RKO (cell line): Measurements from ENCODE around the gene RERG.

Experiments
- DNase-seq: peaks from one replicate; pipeline ENCODE4 v3.0.0-alpha.2; 2016; ENCODE audit warnings: low spot score

Gene RERG

DNA sequence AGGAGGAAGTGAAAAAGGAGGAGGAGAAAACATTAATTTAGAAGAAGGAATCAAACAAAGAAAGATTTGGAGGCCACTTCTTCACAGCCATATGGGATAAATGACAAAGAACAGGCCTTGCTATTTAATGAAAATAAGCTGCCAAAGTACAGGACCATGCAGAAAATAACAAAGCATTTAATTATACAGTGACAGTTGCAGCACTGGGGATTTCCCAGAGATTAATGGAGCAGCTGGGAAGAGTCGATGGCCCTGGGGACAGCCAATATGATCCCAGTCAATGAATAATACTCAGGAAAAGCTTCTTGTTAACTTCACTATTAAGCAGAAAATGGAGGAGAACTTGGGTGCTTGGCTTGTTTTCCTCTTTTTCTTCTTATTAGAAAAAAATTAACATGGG, 34.6 kb downstream of the RERG start:
- DNase-seq: no peak

DNA sequence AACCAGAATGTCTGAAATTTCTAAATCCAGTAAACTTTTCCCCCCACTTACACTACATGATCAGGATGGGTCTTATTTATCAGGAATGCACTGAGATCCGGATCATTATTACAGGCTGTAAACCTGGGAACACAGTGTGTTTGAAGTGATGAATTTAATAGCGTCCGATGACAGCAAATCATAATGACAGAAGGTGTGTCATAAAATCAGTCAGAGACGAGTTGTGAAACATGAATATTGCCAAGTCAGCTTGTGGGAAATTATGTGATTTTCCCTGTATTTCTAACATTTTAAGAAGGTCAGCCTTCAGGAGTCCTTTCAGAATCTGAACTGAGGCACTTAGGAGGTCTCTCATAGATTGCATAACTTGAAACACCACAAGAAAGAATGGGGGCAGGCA, 36.7 kb downstream of the RERG start:
- no peak for DNase-seq

DNA sequence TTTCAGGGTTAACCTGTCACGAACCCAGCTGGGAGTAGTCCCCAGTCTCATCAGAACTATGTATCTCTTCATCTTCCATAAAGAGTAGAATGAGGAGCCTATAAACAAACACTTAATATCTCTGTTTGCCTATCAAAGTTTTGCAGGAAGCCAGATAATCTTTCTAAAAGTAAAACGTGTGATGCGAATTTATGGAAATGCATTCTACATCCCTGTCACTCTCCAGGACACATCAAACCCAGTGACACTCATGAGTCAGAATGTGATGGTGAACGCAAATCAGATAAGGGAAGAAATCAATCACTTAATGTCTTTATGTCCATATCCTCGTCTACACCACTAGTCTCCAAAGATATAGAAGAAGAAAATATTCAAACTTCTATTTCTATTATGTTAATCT, 37.4 kb downstream of the RERG start:
- DNase-seq: no peak

DNA sequence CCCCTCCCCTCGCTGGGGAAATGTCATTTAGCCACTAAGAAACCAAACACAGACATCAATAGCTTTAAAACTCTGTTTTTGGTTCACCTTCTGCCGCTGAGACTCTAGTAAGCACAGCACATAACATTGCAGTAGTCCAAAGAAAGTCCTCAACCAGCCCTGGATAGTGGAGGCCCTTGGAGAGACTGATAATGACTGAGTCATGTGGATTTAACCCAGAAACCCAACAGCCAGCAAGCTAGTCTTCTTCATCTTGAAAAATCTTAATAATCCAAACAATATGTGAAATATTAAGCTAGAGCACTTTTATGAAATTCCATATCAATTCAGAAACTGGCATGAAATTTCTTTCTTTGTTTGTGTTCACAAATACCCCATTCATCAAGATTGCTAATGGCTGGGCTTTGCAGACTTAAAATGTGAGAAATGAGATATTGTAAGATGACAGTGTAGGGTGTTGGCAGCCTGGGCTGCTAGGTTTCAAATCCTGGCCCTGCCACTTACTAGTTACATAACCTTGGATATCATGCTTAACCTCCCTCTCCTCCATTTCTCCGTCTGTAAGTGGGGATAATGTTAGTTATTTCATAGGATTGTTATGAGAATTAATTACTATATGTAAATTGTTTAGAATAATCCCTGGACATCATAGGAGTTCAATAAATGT, 40.1 kb downstream of the RERG start:
- no peak for DNase-seq

DNA sequence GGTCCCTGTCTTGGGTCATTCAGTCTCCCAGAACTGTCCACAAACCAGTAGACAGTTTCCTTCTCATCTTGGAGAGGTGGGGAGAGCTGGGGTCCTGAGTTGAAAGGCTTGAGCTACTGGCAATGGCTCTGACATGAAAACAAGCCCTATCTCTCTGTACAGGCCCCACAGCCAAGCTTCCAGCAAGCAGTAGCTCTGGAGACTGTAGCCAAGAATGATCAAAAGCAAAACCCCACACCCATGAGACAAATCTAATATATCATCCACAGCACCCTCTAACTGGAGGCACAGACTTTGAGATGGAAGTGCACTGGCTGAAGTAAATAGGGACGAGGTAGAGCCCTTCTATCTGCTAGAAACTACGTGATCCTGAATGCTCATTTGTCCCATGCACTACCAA, 40.9 kb downstream of the RERG start:
- no peak for DNase-seq

DNA sequence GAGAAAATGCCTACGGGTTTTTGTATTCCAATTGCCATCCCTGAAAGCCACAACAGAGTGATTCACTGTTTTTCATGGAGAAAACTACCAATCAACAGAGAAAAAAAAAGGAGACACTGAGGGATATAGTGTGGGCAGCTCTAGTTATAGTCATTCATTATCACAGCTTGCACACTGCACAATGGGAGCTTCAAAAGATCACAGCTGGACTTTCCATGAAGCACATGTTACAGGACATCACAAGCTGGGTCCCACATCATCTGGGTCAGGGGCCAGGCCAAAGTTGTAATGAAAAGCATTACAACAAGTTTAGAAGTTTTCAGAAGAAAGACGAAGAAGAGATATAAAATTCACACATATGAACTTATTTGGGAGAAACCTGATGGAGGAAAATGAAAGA, 41.5 kb downstream of the RERG start:
- DNase-seq: no peak

DNA sequence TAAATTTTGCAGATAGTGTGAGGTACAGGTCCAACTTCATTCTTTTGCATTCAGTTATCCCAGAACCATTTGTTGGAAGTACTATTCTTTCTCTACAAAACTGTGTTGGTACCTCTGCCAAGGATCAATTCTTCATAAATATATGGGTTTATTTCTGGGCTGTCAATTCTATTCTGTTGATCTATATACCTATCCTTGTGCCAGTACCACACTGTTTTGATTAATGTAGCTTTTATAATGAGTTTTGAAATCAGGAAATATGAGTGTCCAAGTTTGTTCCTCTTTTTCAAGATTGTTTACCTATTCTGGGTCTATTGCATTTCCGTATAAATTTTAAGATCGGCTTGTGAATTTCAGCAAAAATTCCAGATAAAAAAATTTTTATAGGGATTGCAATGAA, 48.1 kb downstream of the RERG start:
- no peak for DNase-seq

DNA sequence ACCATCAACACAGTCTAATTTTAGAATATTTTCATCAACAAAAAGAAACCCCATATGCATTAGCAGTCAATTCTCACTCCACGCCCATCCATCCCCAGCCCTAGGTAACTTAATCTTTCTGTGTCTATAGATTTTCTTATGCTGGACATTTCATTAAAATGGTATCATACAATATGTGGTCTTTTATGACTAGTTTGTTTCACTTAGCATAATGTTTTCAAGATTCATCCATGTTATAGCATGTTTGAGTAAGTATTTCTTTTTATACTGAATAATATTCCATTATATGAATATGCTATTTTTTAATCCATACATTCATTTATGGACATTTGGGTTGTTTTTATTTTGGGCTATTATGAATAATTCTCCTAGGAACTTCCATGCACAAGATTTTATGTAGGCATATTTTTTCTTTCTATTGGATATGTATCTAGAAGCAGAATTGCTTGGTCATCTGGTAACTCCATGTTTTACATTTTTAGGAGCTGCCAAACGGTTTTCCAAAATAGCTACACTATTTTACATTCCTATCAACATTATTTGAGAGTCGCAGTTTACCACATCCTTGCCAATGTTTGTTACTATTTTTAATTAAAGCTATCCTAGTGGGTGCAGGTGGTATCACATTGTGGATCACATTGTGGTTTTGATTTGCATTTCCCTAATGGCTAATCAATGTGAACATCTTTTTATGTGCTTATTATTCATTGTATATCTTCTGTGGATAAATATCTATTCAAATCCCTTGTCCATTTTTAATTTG, 49.0 kb downstream of the RERG start:
- DNase-seq: no peak

DNA sequence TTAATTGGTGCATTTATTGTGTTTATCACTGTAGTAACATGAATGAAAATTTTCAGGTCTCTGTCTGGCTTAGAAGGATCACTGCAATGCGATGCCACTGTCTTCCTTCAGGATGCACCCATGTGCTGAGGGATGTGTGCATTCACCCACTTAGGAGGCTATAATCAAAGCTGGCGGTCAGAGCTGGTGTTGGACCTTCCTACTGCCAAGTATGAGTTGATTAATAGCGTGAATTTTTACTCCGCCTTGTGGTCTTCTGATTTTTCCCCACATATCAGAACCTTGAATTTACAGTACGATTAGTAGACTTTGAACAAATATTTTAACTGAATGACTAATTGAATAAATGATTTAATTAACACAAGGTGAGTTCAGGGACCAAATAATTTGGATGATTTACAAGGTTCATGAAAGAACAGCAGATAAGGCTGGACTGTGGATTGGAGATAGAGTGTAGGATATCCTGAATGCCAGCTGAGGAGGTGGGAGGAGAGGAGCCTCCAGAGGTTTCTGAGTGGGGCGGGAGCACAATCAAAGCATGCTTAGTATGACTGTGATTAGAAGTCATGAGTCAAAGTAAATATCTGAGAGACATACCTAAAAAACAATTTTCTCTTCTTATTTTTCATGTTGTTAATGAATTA, 50.1 kb downstream of the RERG start:
- no peak for DNase-seq

DNA sequence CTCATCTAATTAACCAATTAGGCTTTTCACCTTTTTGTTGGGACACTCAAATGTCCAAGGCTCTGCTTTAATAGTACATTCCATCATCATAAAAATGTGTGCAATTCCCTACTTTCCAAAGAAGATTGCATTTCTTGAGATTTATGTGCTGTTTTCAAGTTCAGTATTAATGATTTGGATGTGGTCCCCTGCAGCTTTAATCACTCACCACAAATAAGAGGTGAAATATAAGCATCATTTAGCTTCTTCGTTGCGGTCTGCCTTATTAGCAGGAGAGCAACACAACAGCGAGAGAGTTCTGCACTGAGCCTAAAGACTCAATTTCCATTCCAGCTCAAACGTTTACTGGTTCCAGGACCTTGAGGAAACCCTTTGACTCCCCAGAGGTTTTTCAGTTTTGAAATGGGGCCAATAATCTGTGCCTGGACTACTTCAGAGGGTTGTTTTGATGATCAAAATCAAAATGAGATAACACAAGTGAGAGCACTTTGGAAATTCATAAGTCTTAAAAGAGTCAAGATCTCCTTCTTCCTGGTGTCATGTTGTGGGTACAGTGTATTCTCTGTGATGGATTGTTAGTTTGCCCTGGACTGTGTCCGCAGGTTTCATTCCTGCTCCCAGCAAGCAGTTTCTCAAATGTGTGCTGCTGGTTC, 53.1 kb downstream of the RERG start:
- no peak for DNase-seq

DNA sequence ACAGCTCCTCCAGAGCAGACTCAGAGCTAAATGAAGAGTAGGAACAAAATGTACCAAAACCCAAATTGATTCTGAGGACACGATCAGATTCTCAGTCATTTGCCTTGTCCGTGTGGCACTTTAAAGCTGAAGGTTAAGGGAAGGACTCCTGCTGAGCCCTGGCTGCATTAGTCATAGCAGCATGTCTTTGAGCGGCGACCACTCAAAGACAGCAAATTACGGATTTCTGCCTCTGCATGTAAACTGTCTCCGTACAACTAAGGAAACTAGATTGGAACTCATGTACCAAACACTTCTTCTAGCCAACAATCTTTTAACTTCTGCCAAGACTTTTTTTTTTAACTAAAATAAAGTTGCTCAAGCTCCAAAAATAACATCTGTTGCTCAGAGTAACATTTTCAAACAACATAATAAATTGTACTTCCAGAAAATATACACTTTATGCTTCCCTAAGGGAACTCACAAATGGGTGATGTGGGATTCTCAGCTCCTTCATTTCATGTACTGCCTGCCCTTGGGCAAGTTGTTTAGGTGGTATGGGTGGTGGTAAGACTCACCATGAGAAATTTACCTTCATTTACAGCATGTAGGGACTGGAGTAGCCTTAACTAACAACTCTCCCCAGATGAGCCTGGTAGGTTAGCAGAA, 56.1 kb downstream of the RERG start:
- DNase-seq: no peak

DNA sequence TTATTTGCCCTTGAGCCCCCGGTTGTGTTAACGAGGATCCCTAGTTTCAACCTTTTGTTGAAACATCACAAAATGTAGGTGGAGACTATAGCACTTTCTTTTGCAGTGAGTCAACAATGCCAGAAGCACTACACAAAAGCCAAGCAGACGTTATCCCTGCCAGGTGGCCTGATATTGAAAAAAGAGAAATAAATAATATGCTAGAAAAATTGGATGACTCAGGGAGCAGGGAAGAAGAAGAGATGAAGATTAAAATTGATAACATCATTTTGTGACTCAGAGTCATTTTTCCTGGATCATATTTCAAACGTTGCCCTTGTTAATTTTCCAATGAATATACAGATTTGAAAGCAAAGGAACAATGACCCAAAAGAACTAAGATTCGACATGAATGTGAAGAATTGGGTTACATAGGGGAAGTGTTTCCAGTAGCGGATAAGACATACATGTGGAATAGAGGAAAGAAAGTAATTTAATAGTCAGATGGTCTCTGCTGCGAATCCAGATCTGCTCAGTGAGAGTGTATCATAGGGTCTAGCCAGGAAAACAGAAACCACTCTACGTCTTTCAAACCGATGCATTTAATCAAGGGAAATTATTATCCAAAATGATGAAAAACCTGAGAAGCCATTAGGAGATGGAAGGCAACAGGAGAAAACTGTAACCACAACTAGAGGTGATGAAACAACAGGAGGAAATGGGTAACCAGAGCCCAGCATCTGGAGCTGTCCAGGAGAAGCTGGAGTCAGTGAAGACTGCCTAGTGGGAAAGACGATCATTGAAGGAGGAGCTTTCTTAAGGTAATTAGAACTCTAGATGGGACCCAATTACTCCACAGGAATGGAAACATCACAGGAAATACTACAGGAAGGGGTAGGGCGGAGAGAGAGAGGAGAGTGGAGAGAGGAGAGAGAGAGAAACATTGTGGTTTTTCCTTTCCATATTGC, 57.9 kb downstream of the RERG start:
- DNase-seq: no peak

DNA sequence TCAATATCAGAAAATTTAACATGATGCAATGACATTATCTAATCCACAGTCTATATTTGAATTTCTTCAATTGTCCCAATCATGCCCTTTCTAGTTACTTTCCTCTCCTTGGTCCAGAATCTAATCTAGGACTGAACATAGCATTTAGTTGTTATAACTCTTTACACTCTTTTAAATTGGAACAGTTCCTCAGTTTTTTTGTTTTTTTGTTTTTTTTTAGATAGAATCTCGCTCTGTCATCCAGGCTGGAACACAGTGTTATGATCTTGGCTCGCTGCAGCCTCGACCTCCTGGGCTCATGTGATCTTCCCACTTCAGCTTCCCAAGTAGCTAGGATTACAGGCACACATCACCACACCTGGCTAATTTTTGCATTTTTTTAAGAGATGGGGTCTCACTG, 63.1 kb downstream of the RERG start:
- DNase-seq: no peak

DNA sequence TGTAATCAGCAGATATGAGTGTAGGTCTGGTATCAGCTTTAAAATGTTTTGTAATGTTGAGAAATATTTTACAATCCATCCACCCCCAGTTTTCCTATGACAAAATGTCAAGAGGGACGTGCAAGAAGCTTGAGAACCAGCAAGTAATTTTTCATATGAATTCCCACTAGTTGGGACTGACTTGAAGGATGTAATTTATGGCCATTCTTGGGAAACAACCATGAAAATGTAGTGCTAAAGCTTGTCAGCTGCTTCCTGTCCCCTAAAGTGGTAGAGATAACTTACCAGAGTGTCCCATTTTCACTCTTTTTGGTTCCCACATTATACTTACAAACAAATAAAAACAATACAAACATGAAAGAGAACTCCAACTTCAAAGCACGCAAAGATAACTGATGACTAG, 63.9 kb downstream of the RERG start:
- DNase-seq: no peak

DNA sequence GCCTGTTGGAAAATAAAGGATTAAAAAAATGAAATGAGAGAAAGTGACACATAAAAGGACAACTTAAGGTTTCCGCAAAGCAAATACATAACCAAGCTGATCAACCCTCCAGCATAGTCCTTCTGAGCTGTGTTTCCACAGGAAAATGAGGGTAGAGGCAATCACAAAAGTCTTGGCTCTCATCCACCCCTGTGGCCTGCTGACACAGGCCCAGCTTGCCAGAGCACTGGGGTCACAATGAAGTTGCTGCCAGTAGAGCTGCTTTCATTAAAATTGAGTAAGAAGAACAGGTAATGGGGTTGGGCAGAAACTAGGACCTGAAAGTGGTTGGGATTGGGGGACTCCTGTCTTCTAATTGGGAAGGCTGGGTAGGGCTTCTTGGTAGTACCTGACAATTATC, 65.9 kb downstream of the RERG start:
- DNase-seq: no peak

DNA sequence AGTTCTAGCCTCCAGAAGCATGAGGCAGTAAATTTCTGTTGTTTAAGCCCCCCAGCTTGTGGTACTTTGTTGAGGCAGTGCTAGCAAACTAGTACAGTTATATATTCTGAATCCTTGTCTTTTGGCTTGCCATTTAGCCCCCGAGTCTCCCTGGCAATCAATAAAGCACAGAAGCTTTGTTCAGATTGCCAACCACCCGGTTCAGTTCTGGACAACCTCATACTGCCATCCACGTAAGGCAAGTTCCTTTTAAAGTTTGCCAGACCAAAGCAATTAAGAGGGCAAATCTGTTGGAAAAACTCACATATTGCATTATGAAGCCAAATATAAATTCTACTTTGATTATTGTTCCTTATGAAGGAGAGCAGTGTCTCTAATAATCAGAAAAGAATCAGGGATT, 67.1 kb downstream of the RERG start:
- no peak for DNase-seq

DNA sequence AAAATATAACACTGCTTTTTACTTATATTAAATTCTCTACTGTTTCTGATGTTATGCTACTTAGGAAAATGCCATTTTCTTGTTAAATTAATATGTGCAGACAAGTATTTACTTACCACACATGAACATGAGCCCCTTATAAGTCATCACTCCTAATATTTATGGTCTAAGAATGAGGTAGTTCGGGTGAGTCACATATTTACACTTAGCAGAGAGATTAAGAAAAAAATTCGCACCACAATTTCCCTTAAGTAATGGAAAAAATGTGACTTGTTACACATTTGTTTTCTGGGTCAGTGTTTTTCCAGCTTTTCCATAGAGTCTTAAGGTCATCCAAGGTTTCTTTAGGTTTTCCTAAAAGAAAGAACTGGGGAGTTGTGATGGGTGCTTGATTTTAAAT, 68.3 kb downstream of the RERG start:
- peak; percentile 47 for DNase-seq

DNA sequence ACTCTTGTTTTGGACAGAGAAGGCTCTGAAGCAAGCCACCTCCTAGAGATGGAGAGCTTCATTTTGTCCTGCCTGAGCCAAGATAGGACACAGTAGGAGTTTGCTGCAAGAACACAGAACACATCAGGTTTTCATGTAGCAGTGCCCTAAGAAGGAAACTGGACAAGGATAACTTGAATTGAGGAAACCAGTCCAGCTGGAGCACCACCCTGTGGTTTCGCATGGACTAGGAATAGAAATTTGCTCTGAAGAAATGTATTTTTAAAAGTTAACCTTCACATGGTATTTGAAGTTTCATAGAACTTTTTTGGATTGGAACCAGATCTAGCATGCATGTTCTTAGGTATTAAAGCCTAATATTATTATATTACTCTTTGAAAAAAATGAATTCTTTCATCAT, 68.8 kb downstream of the RERG start:
- DNase-seq: peak; percentile 2

DNA sequence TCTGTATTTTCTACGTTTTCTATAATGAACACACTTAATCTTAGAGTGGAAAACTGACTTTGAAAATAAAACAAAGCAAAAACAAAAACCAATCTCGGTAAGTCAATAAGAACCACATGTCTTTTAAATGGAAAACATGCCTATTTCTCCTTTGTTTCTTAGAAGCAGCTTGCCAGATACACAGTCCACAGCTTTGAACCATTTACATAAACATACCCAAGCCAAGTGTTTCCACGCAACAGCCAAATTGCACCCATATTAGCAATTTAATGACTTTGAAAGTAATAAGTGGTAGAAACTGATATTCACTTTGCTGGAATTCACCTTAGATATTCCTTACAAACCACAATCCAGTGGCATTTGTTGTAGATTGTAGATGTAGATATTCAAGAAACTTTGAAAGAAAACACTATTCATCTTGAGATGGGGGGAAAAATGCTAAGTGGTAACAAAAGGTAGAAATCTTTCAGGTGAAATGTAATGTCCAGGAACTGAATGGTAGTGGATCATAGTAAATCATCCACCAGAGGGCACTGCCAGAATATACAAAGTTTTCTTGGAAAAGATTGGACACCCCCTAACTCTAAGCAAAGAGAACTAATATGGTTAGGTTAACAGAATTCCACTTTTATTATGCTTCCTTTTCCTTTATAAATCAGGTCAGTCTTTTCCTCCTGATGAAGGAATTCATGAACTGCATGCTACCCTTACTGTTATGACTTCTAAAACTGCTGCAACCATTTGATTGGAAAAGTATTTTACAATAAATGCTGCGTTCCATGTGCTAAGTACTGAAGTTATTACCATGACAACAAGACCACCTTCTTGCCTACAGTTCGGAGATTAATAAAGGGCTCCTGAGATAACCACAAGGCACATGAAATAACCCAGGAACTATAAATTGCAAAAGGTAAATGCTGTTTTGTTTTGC, 69.8 kb downstream of the RERG start:
- DNase-seq: peak; percentile 28

DNA sequence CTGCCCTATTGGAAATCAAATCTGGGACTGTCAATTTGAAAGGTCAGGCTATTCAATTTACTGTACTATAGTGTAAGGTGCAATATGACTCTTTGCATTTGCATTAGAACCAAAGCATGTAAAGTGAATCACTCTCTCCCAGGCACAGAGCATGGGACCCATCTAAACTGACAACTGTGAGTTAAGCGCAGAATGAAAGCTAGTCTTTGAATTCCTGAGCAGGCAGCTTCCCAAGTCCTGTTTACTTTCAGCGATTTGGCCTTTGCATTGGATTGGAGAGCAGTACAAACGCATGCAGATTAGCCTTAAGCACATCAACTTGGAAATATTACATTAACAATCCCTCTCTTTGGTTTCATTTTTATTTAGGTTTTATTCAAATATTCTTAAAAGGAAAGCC, 74.6 kb downstream of the RERG start:
- no peak for DNase-seq
